T-helper 17 cell (primary cell): Measurements from ENCODE around the gene ALG13. TPM values are rescaled to one million over a fixed set of nuclear protein-coding genes. Genes with fewer than 3 reads are reported as not detected.

Source experiments
- ATAC-seq: fragments of 150-1000 bp; cut with Tn5 transposase; 2 replicates; pipeline ENCODE4 v1.10.0; 2021; ENCODE audit warnings: mild to moderate bottlenecking, moderate library complexity
- DNase-seq, 3 donors: peaks; one replicate each; pipeline versions ENCODE4 v3.0.0 to v3.0.0-alpha.2; 2020 to 2021
- H3K9me3 ChIP-seq: one replicate; pipeline ENCODE4 v1.7.0; 2013; ENCODE audit warnings: low read length, mild to moderate bottlenecking; ENCODE audit not compliant: control insufficient read depth, poor library complexity, severe bottlenecking
- H3K27ac Mint-ChIP-seq: one replicate; pipeline ENCODE4 v1.8.0; 2022; ENCODE audit warnings: mild to moderate bottlenecking, moderate library complexity, mixed read lengths
- H3K27me3 Mint-ChIP-seq: one replicate; pipeline ENCODE4 v1.8.0; 2022; ENCODE audit warnings: mixed read lengths
- H3K36me3 Mint-ChIP-seq: one replicate; pipeline ENCODE4 v1.8.0; 2022; ENCODE audit warnings: low read depth, mixed read lengths
- H3K4me1 Mint-ChIP-seq: one replicate; pipeline ENCODE4 v1.8.0; 2022; ENCODE audit warnings: mild to moderate bottlenecking, mixed read lengths
- H3K4me3 Mint-ChIP-seq: one replicate; pipeline ENCODE4 v1.8.0; 2022; ENCODE audit warnings: mild to moderate bottlenecking, moderate library complexity, mixed read lengths
- total RNA-seq, 4 donors: library from RNA in 2 of 4; stranded (reverse) in 2 of 4; gene quantifications; one replicate each; pipeline ENCODE4 v1.2.3 and lab custom pipeline; 2022 to 2026

The ALG13 gene
- total RNA-seq, 2 donors from 2014 or later: 74.1 to 87.6 TPM

DNA sequence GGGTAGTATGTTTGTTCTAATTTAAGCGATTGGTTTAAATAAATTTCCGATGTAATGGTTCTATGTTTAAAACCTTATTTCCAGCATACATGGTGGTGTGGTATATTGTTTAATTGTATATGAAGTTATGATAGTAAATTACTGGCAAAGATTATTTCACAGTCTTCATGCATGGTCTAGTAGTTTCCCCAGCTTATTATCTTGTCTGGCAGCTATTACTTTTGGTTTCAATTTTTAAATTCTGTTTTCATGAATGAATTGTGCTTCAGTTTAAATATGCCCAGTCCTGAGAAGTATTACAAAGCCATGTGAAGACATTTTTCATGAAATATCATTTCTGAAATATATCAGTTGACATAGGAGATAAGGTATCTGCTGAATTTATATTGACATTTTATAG, 6.3 kb downstream of the ALG13 start:
- H3K4me1 Mint-ChIP-seq: peaks cover 14% of the 10 kb centered on the region
- ATAC-seq (no peak), DNase-seq (no peak)
- peaks cover 7% of the 10 kb centered on the region for H3K36me3 Mint-ChIP-seq
- no peak overlapping the region for H3K27ac Mint-ChIP-seq
- H3K27me3 Mint-ChIP-seq: no peaks in the 10 kb centered on the region
- H3K4me3 Mint-ChIP-seq: no peak overlapping the region
- no peaks in the 10 kb centered on the region for H3K9me3 ChIP-seq

GRCh38 chrX:111695297-111695880, 14.4 kb downstream of the ALG13 start:
- Mint-ChIP-seq H3K4me3 (no peak overlapping the region), H3K27ac (no peak overlapping the region), H3K36me3 (no peaks in the 10 kb centered on the region), H3K27me3 (no peaks in the 10 kb centered on the region), H3K4me1 (peaks cover 2% of the 10 kb centered on the region)
- ATAC-seq (no peak), DNase-seq (no peak)
- H3K9me3 ChIP-seq: no peaks in the 10 kb centered on the region

GRCh38 chrX:111719426-111720210, 38.6 kb downstream of the ALG13 start:
- DNase-seq: no peak

GRCh38 chrX:111728096-111728495, 47.1 kb downstream of the ALG13 start:
- H3K27me3 Mint-ChIP-seq: no peaks in the 10 kb centered on the region
- H3K4me1 Mint-ChIP-seq: peaks cover 2% of the 10 kb centered on the region
- H3K36me3 Mint-ChIP-seq: no peaks in the 10 kb centered on the region
- H3K4me3 Mint-ChIP-seq: no peak overlapping the region
- no peak overlapping the region for H3K27ac Mint-ChIP-seq
- ATAC-seq (no peak), DNase-seq (no peak)
- no peaks in the 10 kb centered on the region for H3K9me3 ChIP-seq

More at GRCh38 chrX:111719426-111720210, 38.6 kb downstream of the ALG13 start:
- H3K36me3 Mint-ChIP-seq: no peaks in the 10 kb centered on the region
- no peak for ATAC-seq
- no peak overlapping the region for H3K4me3 Mint-ChIP-seq
- H3K27ac Mint-ChIP-seq: no peak overlapping the region
- no peaks in the 10 kb centered on the region for H3K27me3 Mint-ChIP-seq
- H3K4me1 Mint-ChIP-seq: peaks cover 2% of the 10 kb centered on the region
- H3K9me3 ChIP-seq: no peaks in the 10 kb centered on the region

GRCh38 chrX:111731351-111731750, 50.4 kb downstream of the ALG13 start:
- DNase-seq (no peak), ATAC-seq (no peak)
- peaks cover 2% of the 10 kb centered on the region for H3K4me1 Mint-ChIP-seq
- H3K27ac Mint-ChIP-seq: no peak overlapping the region
- H3K27me3 Mint-ChIP-seq: no peaks in the 10 kb centered on the region
- H3K36me3 Mint-ChIP-seq: no peaks in the 10 kb centered on the region
- no peaks in the 10 kb centered on the region for H3K9me3 ChIP-seq
- H3K4me3 Mint-ChIP-seq: no peak overlapping the region

GRCh38 chrX:111736571-111736970, 55.6 kb downstream of the ALG13 start:
- Mint-ChIP-seq H3K27ac (no peak overlapping the region), H3K36me3 (peaks cover 4% of the 10 kb centered on the region), H3K4me3 (no peak overlapping the region), H3K4me1 (peaks cover 2% of the 10 kb centered on the region), H3K27me3 (no peaks in the 10 kb centered on the region)
- ATAC-seq: no peak
- H3K9me3 ChIP-seq: no peaks in the 10 kb centered on the region
- DNase-seq: no peak

GRCh38 chrX:111742018-111742417, 61.0 kb downstream of the ALG13 start:
- peaks cover 10% of the 10 kb centered on the region for H3K36me3 Mint-ChIP-seq
- ATAC-seq: no peak
- H3K27ac Mint-ChIP-seq: no peak overlapping the region
- H3K4me3 Mint-ChIP-seq: no peak overlapping the region
- H3K9me3 ChIP-seq: no peaks in the 10 kb centered on the region
- DNase-seq: no peak
- no peaks in the 10 kb centered on the region for H3K4me1 Mint-ChIP-seq
- H3K27me3 Mint-ChIP-seq: no peaks in the 10 kb centered on the region

DNA sequence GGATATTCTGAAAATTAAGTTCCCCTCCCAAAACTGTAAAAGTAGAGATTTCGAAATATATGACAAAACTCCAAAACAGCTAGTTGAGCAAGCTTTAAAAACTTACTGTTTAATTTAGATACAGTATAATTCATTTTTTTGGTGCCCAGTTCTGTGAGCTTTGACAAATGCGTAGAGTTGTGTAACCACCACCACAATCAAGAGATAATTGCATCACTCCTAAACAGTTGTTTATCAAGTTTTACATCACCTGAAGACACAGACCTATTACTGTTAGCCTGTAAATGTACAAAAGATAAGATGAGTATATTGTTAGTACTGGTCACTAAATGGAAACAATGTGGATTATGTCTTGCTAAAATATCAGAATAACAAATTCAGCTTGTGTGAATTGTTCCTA, 62.3 kb downstream of the ALG13 start:
- Mint-ChIP-seq H3K27me3 (no peaks in the 10 kb centered on the region), H3K36me3 (peaks cover 10% of the 10 kb centered on the region), H3K27ac (no peak overlapping the region), H3K4me3 (no peak overlapping the region), H3K4me1 (no peaks in the 10 kb centered on the region)
- no peaks in the 10 kb centered on the region for H3K9me3 ChIP-seq
- no peak for DNase-seq
- no peak for ATAC-seq

DNA sequence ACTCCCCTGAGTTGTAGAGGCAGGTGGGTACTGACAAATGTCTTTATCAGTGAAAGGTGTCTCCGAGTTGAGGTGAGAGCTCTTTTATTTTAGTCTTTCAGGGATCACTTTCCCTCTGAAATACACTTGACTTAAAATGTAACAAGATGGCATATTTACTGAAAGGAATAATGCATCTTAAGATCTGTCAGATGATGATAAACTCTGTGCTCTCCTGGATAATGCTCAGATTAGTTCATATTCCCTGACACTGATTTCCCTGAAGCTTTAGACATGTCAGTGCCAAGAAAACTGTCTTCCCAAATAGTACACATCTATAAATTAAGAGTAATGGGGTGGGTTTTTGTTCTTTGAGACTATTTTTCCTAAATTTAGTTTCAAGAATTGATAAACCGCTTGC, 75.5 kb downstream of the ALG13 start:
- peaks cover 6% of the 10 kb centered on the region for H3K36me3 Mint-ChIP-seq
- ATAC-seq: no peak

DNA sequence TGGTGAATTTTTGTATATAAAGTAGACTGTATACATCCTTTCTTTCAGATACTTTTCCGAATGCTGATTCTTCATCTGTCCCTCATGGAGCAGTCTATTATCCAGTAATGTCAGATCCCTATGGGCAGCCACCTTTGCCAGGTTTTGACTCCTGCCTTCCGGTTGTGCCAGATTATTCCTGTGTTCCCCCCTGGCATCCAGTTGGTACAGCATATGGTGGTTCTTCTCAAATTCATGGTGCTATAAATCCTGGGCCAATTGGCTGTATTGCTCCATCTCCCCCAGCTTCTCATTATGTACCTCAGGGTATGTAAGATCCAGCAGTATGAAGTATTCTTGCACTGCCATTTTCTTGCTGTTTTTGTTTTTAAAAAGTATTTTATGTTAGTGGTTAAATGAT, 78.7 kb downstream of the ALG13 start:
- peaks cover 2% of the 10 kb centered on the region for H3K36me3 Mint-ChIP-seq
- no peak for ATAC-seq

More for the DNA sequence above, 75.5 kb downstream of the ALG13 start:
- Mint-ChIP-seq H3K27me3 (no peaks in the 10 kb centered on the region), H3K4me1 (peaks cover 2% of the 10 kb centered on the region), H3K27ac (no peak overlapping the region), H3K4me3 (no peak overlapping the region)
- H3K9me3 ChIP-seq: no peaks in the 10 kb centered on the region
- DNase-seq: no peak

DNA sequence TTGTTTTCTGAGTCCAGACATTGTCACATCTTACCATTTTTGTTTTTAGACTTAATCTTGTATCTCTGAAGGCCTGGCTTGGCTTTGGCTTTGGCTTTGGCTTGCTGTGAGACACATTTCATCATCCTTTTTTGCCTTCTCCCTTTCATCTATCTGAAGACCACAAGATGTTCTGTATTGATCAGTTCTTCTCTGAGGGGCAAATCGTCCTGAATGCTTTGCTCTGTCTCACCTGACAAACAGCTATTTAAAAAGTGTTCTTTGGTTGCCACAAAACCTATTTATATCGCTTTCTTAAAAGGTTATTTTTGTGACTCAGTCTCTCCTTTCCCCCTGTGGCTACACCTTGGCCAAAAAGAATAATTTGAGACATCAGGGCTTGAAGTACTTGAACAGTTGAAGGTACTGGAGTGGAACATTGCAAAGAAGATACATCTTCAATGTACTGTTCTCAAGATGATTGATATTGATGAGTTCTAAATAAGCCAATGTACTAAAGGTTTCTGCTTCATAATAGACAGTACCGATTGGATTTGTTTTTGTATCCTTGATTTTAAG, 80.7 kb downstream of the ALG13 start:
- Mint-ChIP-seq H3K36me3 (no peaks in the 10 kb centered on the region), H3K4me1 (peaks cover 2% of the 10 kb centered on the region), H3K27me3 (no peaks in the 10 kb centered on the region), H3K27ac (no peak overlapping the region), H3K4me3 (no peak overlapping the region)
- no peaks in the 10 kb centered on the region for H3K9me3 ChIP-seq
- ATAC-seq (no peak), DNase-seq (no peak)

More for the DNA sequence above, 78.7 kb downstream of the ALG13 start:
- Mint-ChIP-seq H3K4me3 (no peak overlapping the region), H3K4me1 (peaks cover 2% of the 10 kb centered on the region), H3K27me3 (no peaks in the 10 kb centered on the region), H3K27ac (no peak overlapping the region)
- DNase-seq: no peak
- H3K9me3 ChIP-seq: no peaks in the 10 kb centered on the region

DNA sequence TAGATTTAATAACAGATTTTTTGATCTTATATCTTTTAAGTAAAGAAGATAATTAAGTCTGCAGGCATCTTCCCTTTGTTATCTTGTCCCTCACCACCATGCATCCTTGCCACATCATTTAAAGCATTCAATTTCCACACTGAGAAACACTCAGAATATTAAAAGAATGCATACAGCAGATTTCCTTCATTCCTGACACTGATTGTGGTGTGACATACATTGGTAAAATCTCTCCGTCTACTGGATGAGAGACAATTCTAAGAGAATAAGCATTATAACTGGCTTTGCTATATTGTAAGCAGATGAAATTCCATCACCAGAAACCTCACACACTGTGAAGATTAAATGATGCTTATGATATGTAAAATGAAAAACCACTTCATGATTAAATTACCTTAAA, 97.6 kb downstream of the ALG13 start:
- no peak for DNase-seq

GRCh38 chrX:111779582-111779981, 98.6 kb downstream of the ALG13 start:
- H3K27me3 Mint-ChIP-seq: no peaks in the 10 kb centered on the region
- no peak overlapping the region for H3K27ac Mint-ChIP-seq
- no peaks in the 10 kb centered on the region for H3K4me1 Mint-ChIP-seq
- H3K36me3 Mint-ChIP-seq: no peaks in the 10 kb centered on the region
- H3K4me3 Mint-ChIP-seq: no peak overlapping the region
- ATAC-seq: no peak
- no peak for DNase-seq
- H3K9me3 ChIP-seq: no peaks in the 10 kb centered on the region

More for the DNA sequence above, 97.6 kb downstream of the ALG13 start:
- H3K4me3 Mint-ChIP-seq: no peak overlapping the region
- H3K27me3 Mint-ChIP-seq: no peaks in the 10 kb centered on the region
- no peaks in the 10 kb centered on the region for H3K9me3 ChIP-seq
- H3K27ac Mint-ChIP-seq: no peak overlapping the region
- no peaks in the 10 kb centered on the region for H3K4me1 Mint-ChIP-seq
- ATAC-seq: no peak
- no peaks in the 10 kb centered on the region for H3K36me3 Mint-ChIP-seq
